Erythroblast (primary cell): ENCODE data around the gene REELD1.

Source experiments
- GATA1 ChIP-seq: IDR thresholded peaks from 2 replicates; pipeline ENCODE4 v1.6.1; 2011; ENCODE audit warnings: low read depth, mild to moderate bottlenecking, control low read depth, low read length, moderate library complexity
- POLR2A ChIP-seq: IDR thresholded peaks from 2 replicates; pipeline ENCODE4 v1.6.1; 2011; ENCODE audit warnings: mild to moderate bottlenecking, low read length

DNA sequence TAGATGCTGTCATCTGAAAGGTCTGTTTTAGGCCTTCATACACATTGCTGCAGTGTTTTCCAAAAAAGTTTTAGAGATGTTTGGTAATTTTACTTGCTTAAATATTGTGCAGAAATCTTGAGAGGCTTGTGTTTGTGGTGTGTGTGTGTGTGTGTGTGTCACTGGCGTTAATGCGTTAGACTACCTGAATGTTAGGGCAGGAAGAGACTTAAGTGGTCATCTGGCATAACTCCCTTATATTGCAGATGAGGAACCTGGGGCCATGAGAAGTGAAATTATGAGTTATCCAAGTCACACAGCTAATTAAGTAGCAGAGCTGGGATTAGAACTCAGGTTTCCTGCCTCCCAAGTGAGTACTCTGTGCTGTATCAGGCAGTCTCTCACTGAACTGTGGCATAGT is 37.4 kb upstream of the REELD1 start:
- no peak for TF ChIP-seq POLR2A
- TF ChIP-seq GATA1 = no peak
